K562 (cell line): Measurements from ENCODE around the gene GFOD2. TPM values are rescaled to one million over a fixed set of nuclear protein-coding genes. Genes with fewer than 3 reads are reported as not detected.

Experiments used
- ATAC-seq: fragments of 200-7000 bp; cut with Tn5 transposase; 3 replicates; pipeline ENCODE4 v1.9.1; 2020; ENCODE audit warnings: moderate library complexity
- BruUV-seq: library from RNA; stranded (reverse); fragments of 400-500 nt; replicated peaks from 2 replicates; lab custom pipeline; 2021; lab: Mats Ljungman, UMichigan
- CTCF ChIA-PET: fragments of 300-600 bp; formaldehyde crosslinking; extraction: SDS; loops from one replicate; lab custom pipeline; 2021; ENCODE audit warnings: low intra/inter-chr PET ratio; lab: Yijun Ruan, JAX
- POLR2A ChIA-PET: fragments of 300-600, 350-650 bp; sonication (Branson Sonifier 250); formaldehyde crosslinking; extraction: SDS; loops from one replicate; lab custom pipeline; 2021; ENCODE audit warnings: antibody characterized with exemption, inconsistent platforms; lab: Yijun Ruan, JAX
- DNase-seq, 4 experiments: peaks; one replicate each; pipeline versions ENCODE4 v3.0.0 to v3.0.0-alpha.2; 2011 to 2018; ENCODE audit warnings: low spot score in 3 of 4, mixed read lengths in 3 of 4; ENCODE audit errors: extremely low read depth in 1 of 4
- FAIRE-seq: peaks from 2 replicates; lab custom pipeline; 2011; peaks lifted over from hg19 to GRCh38; lab: Jason Lieb, UNC
- H2AFZ ChIP-seq: 2 replicates; pipeline ENCODE4 v1.6.0; 2011; ENCODE audit warnings: low read depth, low read length, control low read depth, inconsistent platforms
- H3K27ac ChIP-seq: fragments of 200-600 bp; 3 replicates; pipeline ENCODE4 v1.8.0; 2011; ENCODE audit warnings: low read depth, mild to moderate bottlenecking, control low read depth, inconsistent platforms, low read length, moderate library complexity, mixed read lengths; ENCODE audit errors: extremely low read depth
- H3K27me3 ChIP-seq, 2 experiments: fragments of 300-600 bp in 1 of 2; 2 replicates in 1 of 2; 3 replicates in 1 of 2; pipeline versions ENCODE4 v1.6.0 to v1.8.0; 2011; ENCODE audit warnings: inconsistent platforms in 2 of 2, low read length in 2 of 2, mild to moderate bottlenecking in 1 of 2, mixed read lengths in 1 of 2, moderate library complexity in 1 of 2; ENCODE audit not compliant: control insufficient read depth in 2 of 2, insufficient read depth in 2 of 2
- H3K36me3 ChIP-seq: fragments of 300-600 bp; 3 replicates; pipeline ENCODE4 v1.8.0; 2011; ENCODE audit warnings: mild to moderate bottlenecking, low read length, inconsistent platforms; ENCODE audit not compliant: control insufficient read depth, insufficient read depth
- H3K4me1 ChIP-seq, 2 experiments: fragments of 200-600 bp in 1 of 2; replicated peaks in 1 of 2; 2 replicates in 1 of 2; 3 replicates in 1 of 2; pipeline versions ENCODE4 v1.5.1 to v1.8.0; 2011; ENCODE audit warnings: inconsistent platforms in 2 of 2, low read length in 2 of 2, mild to moderate bottlenecking in 1 of 2, mixed read lengths in 1 of 2, moderate library complexity in 1 of 2; ENCODE audit not compliant: control insufficient read depth in 2 of 2, insufficient read depth in 2 of 2
- H3K4me2 ChIP-seq: 2 replicates; pipeline ENCODE4 v1.6.1; 2011; ENCODE audit warnings: low read length, control low read depth, inconsistent platforms, mixed read lengths; ENCODE audit not compliant: insufficient read depth
- H3K4me3 ChIP-seq: fragments of 200-600 bp; sonication (generic), shearing (Covaris generic); 2 replicates; pipeline ENCODE4 v1.5.1; 2016; ENCODE audit warnings: control low read depth, inconsistent platforms
- H3K79me2 ChIP-seq: fragments of 200-600 bp; 3 replicates; pipeline ENCODE4 v1.8.0; 2011; ENCODE audit warnings: low read length, inconsistent platforms; ENCODE audit not compliant: control insufficient read depth, insufficient read depth
- H3K9ac ChIP-seq, 2 experiments: 2 replicates each; pipeline versions ENCODE4 v1.6.0 to v1.6.1; 2011; ENCODE audit warnings: low read depth in 2 of 2, low read length in 2 of 2, control low read depth in 1 of 2, inconsistent platforms in 1 of 2, mild to moderate bottlenecking in 1 of 2, mixed read lengths in 1 of 2; ENCODE audit not compliant: insufficient read depth in 1 of 2
- H3K9me1 ChIP-seq: one replicate; pipeline ENCODE4 v1.6.0; 2011; ENCODE audit warnings: inconsistent platforms, mild to moderate bottlenecking, low read length, moderate library complexity; ENCODE audit not compliant: control insufficient read depth, insufficient read depth
- H3K9me3 ChIP-seq: replicated peaks from 2 replicates; pipeline ENCODE4 v1.5.1; 2011; ENCODE audit warnings: low read depth, low read length, inconsistent platforms; ENCODE audit not compliant: control insufficient read depth, insufficient read depth
- H4K20me1 ChIP-seq: replicated peaks from 2 replicates; pipeline ENCODE4 v1.6.1; 2011; ENCODE audit warnings: low read length, inconsistent platforms, mixed read lengths; ENCODE audit not compliant: control insufficient read depth, insufficient read depth
- CBFA2T2 ChIP-seq: fragments of 450-650 bp; conservative IDR thresholded peaks from 2 replicates; pipeline ENCODE4 v1.6.1; 2017; ENCODE audit warnings: mild to moderate bottlenecking
- CXXC5 ChIP-seq: fragments of 250-450 bp; sonication (Bioruptor Pico); IDR thresholded peaks from 2 replicates; pipeline ENCODE4 v1.8.0; 2022; ENCODE audit warnings: inconsistent platforms, mild to moderate bottlenecking, moderate library complexity
- HMGN3 ChIP-seq: IDR thresholded peaks from 2 replicates; pipeline ENCODE4 v1.6.1; 2011; ENCODE audit warnings: borderline replicate concordance, low read depth, mild to moderate bottlenecking, mixed read lengths, low read length; ENCODE audit not compliant: insufficient read length; ENCODE audit errors: extremely low read depth
- HNRNPH1 ChIP-seq: fragments of 200-400 bp; formaldehyde crosslinking; optimal IDR thresholded peaks from 2 replicates; pipeline ENCODE3; 2017; ENCODE audit warnings: low read depth, mild to moderate bottlenecking, low read length, moderate library complexity
- IRF2 ChIP-seq: sonication (generic); formaldehyde crosslinking; IDR thresholded peaks from 2 replicates; pipeline ENCODE4 v1.8.1; 2022; ENCODE audit warnings: mild to moderate bottlenecking, missing genetic modification reagents
- NCOR1 ChIP-seq: fragments of 450-650 bp; IDR thresholded peaks from 2 replicates; pipeline ENCODE4 v1.6.1; 2016; ENCODE audit warnings: mild to moderate bottlenecking, moderate library complexity
- SUPT5H ChIP-seq: fragments of 450-650 bp; IDR thresholded peaks from 2 replicates; pipeline ENCODE4 v1.6.1; 2016
- ZNF175 ChIP-seq: fragments of 200-800 bp; sonication (Bioruptor generic); IDR thresholded peaks from 2 replicates; pipeline ENCODE4 v1.6.1; 2016; ENCODE audit warnings: low read depth, mild to moderate bottlenecking, missing genetic modification characterization, missing compliant biosample characterization
- WGBS: fragments of 100-300 bp; shearing (Covaris generic); methylation state at CpG from one replicate; pipeline ENCODE4 v1.1.6; 2016; ENCODE audit warnings: low coverage, mixed read lengths; ENCODE audit not compliant: insufficient coverage; ENCODE audit errors: missing lambda C conversion rate; 5-methylcytosine and 5-hydroxymethylcytosine counted together
- in situ Hi-C: fragments of 300-500 bp; cut with MboI; formaldehyde crosslinking; loops from 4 replicates; pipeline ENCODE4 v1.15.0; 2018; ENCODE audit warnings: inconsistent platforms, mixed read lengths
- intact Hi-C: fragments of 100-400 bp; cut with micrococcal nuclease; formaldehyde crosslinking; loops from 2 replicates; pipeline ENCODE4 v1.14.2; 2022
- polyA plus RNA-seq, 8 experiments: library from polyadenylated mRNA; depleted of rRNA in 4 of 8; stranded (reverse) in 5 of 8; unstranded in 3 of 8; fragments of >200 nt; fragmentation: Nextera tagmentation in 2 of 8; fragmentation: Illumina TruSeq in 1 of 8; extraction: Ambion mirVana in 2 of 8; extraction: Trizol in 1 of 8; gene quantifications; 2 replicates each; pipeline versions ENCODE4 v1.2.1 to v1.2.3, GENCODE V29; 2011 to 2014; ENCODE audit warnings: inconsistent platforms in 1 of 8, missing spikeins in 1 of 8
- total RNA-seq, 7 experiments: library from RNA; depleted of rRNA in 6 of 7; stranded (reverse); fragments of >200 nt in 6 of 7; fragmentation: Illumina TruSeq in 2 of 7; extraction: Trizol in 2 of 7; gene quantifications; 2 replicates each; pipeline versions ENCODE4 v1.2.1 to v1.2.3, GENCODE V29; 2011 to 2021; ENCODE audit warnings: low replicate concordance in 1 of 7
- TF ChIP-seq, protein P1 (sequence below): fragments of 450-650 bp; IDR thresholded peaks from one replicate; pipeline ENCODE4 v1.6.1; 2018; ENCODE audit warnings: mild to moderate bottlenecking, moderate library complexity; ENCODE audit not compliant: partially characterized antibody
- TF ChIP-seq, protein P2 (sequence below): fragments of 250-450 bp; sonication (Bioruptor Pico); IDR thresholded peaks from 2 replicates; pipeline ENCODE4 v1.9.0; 2021; ENCODE audit warnings: mild to moderate bottlenecking
- TF ChIP-seq, protein P3 (sequence below): fragments of 250-450 bp; sonication (Bioruptor Pico); IDR thresholded peaks from 2 replicates; pipeline ENCODE4 v1.5.0; 2021

The GFOD2 gene
- total and polyA plus RNA-seq, 9 of the 15 experiments (the other 6 are each of a cell fraction or from before 2014, with no cell fraction given) = 1.9 to 15.8 (median 11.1) TPM

DNA sequence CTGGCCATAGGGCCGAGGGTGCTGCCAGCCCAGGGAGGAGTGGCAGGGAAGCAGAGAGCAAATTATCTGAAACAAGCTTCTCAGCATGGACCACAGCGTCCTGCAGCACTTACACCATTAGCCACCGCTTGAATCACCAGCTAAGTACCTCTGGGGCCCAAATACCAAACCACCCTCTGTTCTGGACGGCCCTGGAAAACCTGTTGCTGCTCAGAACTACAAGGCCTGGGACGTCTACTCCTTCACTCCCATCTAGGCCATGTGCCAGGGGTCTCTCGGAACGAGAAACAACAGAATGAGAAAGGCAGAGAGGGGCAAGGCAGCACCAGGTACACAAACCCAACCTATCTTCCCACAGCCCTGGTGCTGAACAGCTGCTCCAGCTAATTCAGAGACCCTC lies 39.9 kb upstream of the GFOD2 start:
- H3K36me3 ChIP-seq = peaks cover 9% of the 10 kb centered on the region; the same call in 1 of the 3 replicates
- 0 out of 2 replicates have a peak, but pooled peaks cover 4% of the 10 kb centered on the region for H4K20me1 ChIP-seq
- FAIRE-seq = no peak
- H3K9ac ChIP-seq = peak overlapping the region in 1 of 2 experiments; percentile 49; a peak in 1 of 4 replicates
- no peaks in the 10 kb centered on the region for H3K27me3 ChIP-seq
- no peak overlapping the region for H2AFZ ChIP-seq
- no peak for ATAC-seq
- no peak for DNase-seq
- BruUV-seq = no TSS peak
- no peak for TF ChIP-seq CXXC5
- TF ChIP-seq, protein P1, sequence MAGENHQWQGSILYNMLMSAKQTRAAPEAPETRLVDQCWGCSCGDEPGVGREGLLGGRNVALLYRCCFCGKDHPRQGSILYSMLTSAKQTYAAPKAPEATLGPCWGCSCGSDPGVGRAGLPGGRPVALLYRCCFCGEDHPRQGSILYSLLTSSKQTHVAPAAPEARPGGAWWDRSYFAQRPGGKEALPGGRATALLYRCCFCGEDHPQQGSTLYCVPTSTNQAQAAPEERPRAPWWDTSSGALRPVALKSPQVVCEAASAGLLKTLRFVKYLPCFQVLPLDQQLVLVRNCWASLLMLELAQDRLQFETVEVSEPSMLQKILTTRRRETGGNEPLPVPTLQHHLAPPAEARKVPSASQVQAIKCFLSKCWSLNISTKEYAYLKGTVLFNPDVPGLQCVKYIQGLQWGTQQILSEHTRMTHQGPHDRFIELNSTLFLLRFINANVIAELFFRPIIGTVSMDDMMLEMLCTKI = no peak
- TF ChIP-seq HNRNPH1 = no peak
- TF ChIP-seq SUPT5H = no peak
- TF ChIP-seq CBFA2T2 = no peak
- no peak for TF ChIP-seq IRF2 (CRISPR knock-in tag)
- no peak for TF ChIP-seq HMGN3
- no peak for TF ChIP-seq NCOR1
- TF ChIP-seq, protein P2, sequence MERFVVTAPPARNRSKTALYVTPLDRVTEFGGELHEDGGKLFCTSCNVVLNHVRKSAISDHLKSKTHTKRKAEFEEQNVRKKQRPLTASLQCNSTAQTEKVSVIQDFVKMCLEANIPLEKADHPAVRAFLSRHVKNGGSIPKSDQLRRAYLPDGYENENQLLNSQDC = no peak
- TF ChIP-seq, protein P3, sequence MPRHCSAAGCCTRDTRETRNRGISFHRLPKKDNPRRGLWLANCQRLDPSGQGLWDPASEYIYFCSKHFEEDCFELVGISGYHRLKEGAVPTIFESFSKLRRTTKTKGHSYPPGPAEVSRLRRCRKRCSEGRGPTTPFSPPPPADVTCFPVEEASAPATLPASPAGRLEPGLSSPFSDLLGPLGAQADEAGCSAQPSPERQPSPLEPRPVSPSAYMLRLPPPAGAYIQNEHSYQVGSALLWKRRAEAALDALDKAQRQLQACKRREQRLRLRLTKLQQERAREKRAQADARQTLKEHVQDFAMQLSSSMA (CRISPR knock-in tag) = no peak
- no peak for TF ChIP-seq ZNF175 (CRISPR knock-in tag)
- TF ChIP-seq, all 486 proteins: peak for 0
- Histone ChIP-seq H3K4me1 (peaks cover 3 to 8% of the 10 kb centered on the region in 2 experiments; a peak in 4 of 5 replicates), H3K9me1 (peaks cover 5% of the 10 kb centered on the region), H3K4me2 (no peak overlapping the region), H3K27ac (no peak overlapping the region), H3K79me2 (no peaks in the 10 kb centered on the region), H3K9me3 (no peaks in the 10 kb centered on the region), H3K4me3 (no peak overlapping the region)
- CTCF ChIA-PET = no interaction called here
- 70% methylated on average over 6 of the region's 7 CpGs for WGBS
- in situ Hi-C loops = no loop called here
- intact Hi-C loops = no loop called here
- POLR2A ChIA-PET = interaction anchor here (0.6 to 1.3 kb wide), 3 partner anchors 9 to 47 kb away, joined by 4 read pairs; partner anchors contain the start of genes RANBP10 and TSNAXIP1
